Stomach smooth muscle (tissue), 2 donors: ENCODE data around the gene CLCN4.

Experiments
- H3K27ac ChIP-seq: one replicate; pipeline ENCODE4 v1.7.0; 2013; ENCODE audit warnings: mild to moderate bottlenecking, low read length, inconsistent platforms
- H3K27me3 ChIP-seq, 2 donors: one replicate each; pipeline ENCODE4 v1.7.0; 2013; ENCODE audit warnings: low read length in 2 of 2; ENCODE audit not compliant: insufficient read depth in 2 of 2, control insufficient read depth in 1 of 2
- H3K36me3 ChIP-seq, 2 donors: one replicate each; pipeline ENCODE4 v1.7.0; 2013; ENCODE audit warnings: low read length in 2 of 2; ENCODE audit not compliant: control insufficient read depth in 2 of 2, insufficient read depth in 2 of 2
- H3K4me1 ChIP-seq: one replicate; pipeline ENCODE4 v1.7.0; 2013; ENCODE audit warnings: low read length; ENCODE audit not compliant: control insufficient read depth, insufficient read depth
- H3K4me3 ChIP-seq, 2 donors: one replicate each; pipeline ENCODE4 v1.7.0; 2013; ENCODE audit warnings: low read length in 2 of 2
- H3K9ac ChIP-seq, 2 donors: one replicate each; pipeline ENCODE4 v1.7.0; 2013; ENCODE audit warnings: low read length in 2 of 2, mild to moderate bottlenecking in 1 of 2
- H3K9me3 ChIP-seq, 2 donors: one replicate each; pipeline ENCODE4 v1.7.0; 2013; ENCODE audit warnings: low read length in 2 of 2; ENCODE audit not compliant: control insufficient read depth in 2 of 2
- donor health status: healthy.
- donor health status: Pancreatic carcinoma.

The CLCN4 gene

GRCh38 chrX:10237241-10237640, 80.5 kb downstream of the CLCN4 start:
- H3K36me3 ChIP-seq: peaks cover 0 to 2% of the 10 kb centered on the region in 2 donors
- H3K27ac ChIP-seq: no peak overlapping the region
- H3K9ac ChIP-seq: no peak overlapping the region
- H3K27me3 ChIP-seq: peaks cover 0 to 7% of the 10 kb centered on the region in 2 donors
- H3K4me3 ChIP-seq: no peak overlapping the region
- H3K9me3 ChIP-seq: no peaks in the 10 kb centered on the region
- H3K4me1 ChIP-seq: peaks cover 3% of the 10 kb centered on the region

GRCh38 chrX:10239611-10240064, 82.9 kb downstream of the CLCN4 start:
- Histone ChIP-seq H3K9me3 (no peaks in the 10 kb centered on the region), H3K4me3 (no peak overlapping the region), H3K27me3 (peaks cover 0 to 11% of the 10 kb centered on the region in 2 donors), H3K36me3 (no peaks in the 10 kb centered on the region), H3K9ac (no peak overlapping the region), H3K27ac (no peak overlapping the region), H3K4me1 (peaks cover 3% of the 10 kb centered on the region)

GRCh38 chrX:10240918-10241317, 84.1 kb downstream of the CLCN4 start:
- Histone ChIP-seq H3K27ac (no peak overlapping the region), H3K27me3 (peaks cover 0 to 9% of the 10 kb centered on the region in 2 donors), H3K36me3 (no peaks in the 10 kb centered on the region), H3K4me1 (peaks cover 3% of the 10 kb centered on the region), H3K4me3 (no peak overlapping the region), H3K9ac (no peak overlapping the region), H3K9me3 (no peaks in the 10 kb centered on the region)

GRCh38 chrX:10242026-10242425, 85.3 kb downstream of the CLCN4 start:
- Histone ChIP-seq H3K27me3 (peaks cover 0 to 6% of the 10 kb centered on the region in 2 donors), H3K9ac (no peak overlapping the region), H3K4me1 (no peaks in the 10 kb centered on the region), H3K36me3 (no peaks in the 10 kb centered on the region), H3K9me3 (no peaks in the 10 kb centered on the region), H3K4me3 (no peak overlapping the region), H3K27ac (no peak overlapping the region)

- Histone ChIP-seq H3K4me3 (no peak overlapping the region), H3K9ac (no peak overlapping the region), H3K4me1 (no peaks in the 10 kb centered on the region), H3K27ac (no peak overlapping the region), H3K27me3 (peaks cover 0 to 6% of the 10 kb centered on the region in 2 donors), H3K9me3 (no peaks in the 10 kb centered on the region), H3K36me3 (no peaks in the 10 kb centered on the region)
Measured at GRCh38 chrX:10243106-10243505, 86.3 kb downstream of the CLCN4 start.

GRCh38 chrX:10244915-10245622, 88.3 kb downstream of the CLCN4 start:
- H3K27me3 ChIP-seq: peaks cover 0 to 6% of the 10 kb centered on the region in 2 donors
- peaks cover 0 to 5% of the 10 kb centered on the region in 2 donors for H3K9me3 ChIP-seq
- H3K36me3 ChIP-seq: no peaks in the 10 kb centered on the region
- no peaks in the 10 kb centered on the region for H3K4me1 ChIP-seq
- no peak overlapping the region for H3K27ac ChIP-seq
- H3K9ac ChIP-seq: no peak overlapping the region
- no peak overlapping the region for H3K4me3 ChIP-seq

GRCh38 chrX:10245886-10246285, 89.1 kb downstream of the CLCN4 start:
- H3K4me3 ChIP-seq: no peak overlapping the region
- no peak overlapping the region for H3K27ac ChIP-seq
- no peaks in the 10 kb centered on the region for H3K4me1 ChIP-seq
- no peak overlapping the region for H3K9ac ChIP-seq
- peaks cover 0 to 6% of the 10 kb centered on the region in 2 donors for H3K27me3 ChIP-seq
- H3K9me3 ChIP-seq: peaks cover 0 to 5% of the 10 kb centered on the region in 2 donors
- no peaks in the 10 kb centered on the region for H3K36me3 ChIP-seq

GRCh38 chrX:10246297-10246696, 89.5 kb downstream of the CLCN4 start:
- peaks cover 0 to 5% of the 10 kb centered on the region in 2 donors for H3K9me3 ChIP-seq
- H3K27ac ChIP-seq: no peak overlapping the region

GRCh38 chrX:10246846-10247245, 90.1 kb downstream of the CLCN4 start:
- Histone ChIP-seq H3K4me3 (no peak overlapping the region), H3K36me3 (no peaks in the 10 kb centered on the region), H3K27me3 (peaks cover 0 to 6% of the 10 kb centered on the region in 2 donors)

More at GRCh38 chrX:10246297-10246696, 89.5 kb downstream of the CLCN4 start:
- H3K9ac ChIP-seq: no peak overlapping the region
- H3K27me3 ChIP-seq: peaks cover 0 to 6% of the 10 kb centered on the region in 2 donors
- no peaks in the 10 kb centered on the region for H3K36me3 ChIP-seq
- no peak overlapping the region for H3K4me3 ChIP-seq
- no peaks in the 10 kb centered on the region for H3K4me1 ChIP-seq

GRCh38 chrX:10254739-10255138, 98.0 kb downstream of the CLCN4 start:
- Histone ChIP-seq H3K27me3 (peaks cover 0 to 4% of the 10 kb centered on the region in 2 donors), H3K4me1 (no peaks in the 10 kb centered on the region), H3K9ac (no peak overlapping the region), H3K4me3 (no peak overlapping the region), H3K9me3 (peaks cover 0 to 5% of the 10 kb centered on the region in 2 donors), H3K36me3 (no peaks in the 10 kb centered on the region), H3K27ac (no peak overlapping the region)

More at GRCh38 chrX:10246846-10247245, 90.1 kb downstream of the CLCN4 start:
- peaks cover 0 to 5% of the 10 kb centered on the region in 2 donors for H3K9me3 ChIP-seq
- H3K27ac ChIP-seq: no peak overlapping the region
- H3K4me1 ChIP-seq: no peaks in the 10 kb centered on the region
- no peak overlapping the region for H3K9ac ChIP-seq

- peaks cover 0 to 2% of the 10 kb centered on the region in 2 donors for H3K27me3 ChIP-seq
- peaks cover 0 to 15% of the 10 kb centered on the region in 2 donors for H3K9me3 ChIP-seq
- no peak overlapping the region for H3K9ac ChIP-seq
- H3K4me1 ChIP-seq: no peaks in the 10 kb centered on the region
- H3K4me3 ChIP-seq: no peak overlapping the region
- no peak overlapping the region for H3K27ac ChIP-seq
- no peaks in the 10 kb centered on the region for H3K36me3 ChIP-seq
Measured at GRCh38 chrX:10259716-10260115, 102.9 kb downstream of the CLCN4 start.
